AG09309 (cell line): ENCODE data around the gene PDXP.
A peak's percentile ranks its signal among the peaks of the same experiment; 100 is the strongest.
"Not testable (repeated sequence)": the region's sequence is repeated elsewhere in the genome, so short reads cannot be mapped to it uniquely, and the experiment has no call there.

ENCODE experiments used
- DNase-seq: peaks from one replicate; pipeline ENCODE4 v3.0.0-alpha.2; 2010; ENCODE audit warnings: low read depth
- H3K4me3 ChIP-seq: 2 replicates; pipeline ENCODE4 v1.5.1; 2011; ENCODE audit warnings: mild to moderate bottlenecking, low read depth, low read length, moderate library complexity; ENCODE audit not compliant: control insufficient read depth
- CTCF ChIP-seq: IDR thresholded peaks from 2 replicates; pipeline ENCODE4 v1.5.1; 2011; ENCODE audit warnings: mild to moderate bottlenecking, low read depth, low read length, inconsistent platforms; ENCODE audit not compliant: insufficient read depth, control insufficient read depth; ENCODE audit errors: missing control alignments

The PDXP gene

DNA sequence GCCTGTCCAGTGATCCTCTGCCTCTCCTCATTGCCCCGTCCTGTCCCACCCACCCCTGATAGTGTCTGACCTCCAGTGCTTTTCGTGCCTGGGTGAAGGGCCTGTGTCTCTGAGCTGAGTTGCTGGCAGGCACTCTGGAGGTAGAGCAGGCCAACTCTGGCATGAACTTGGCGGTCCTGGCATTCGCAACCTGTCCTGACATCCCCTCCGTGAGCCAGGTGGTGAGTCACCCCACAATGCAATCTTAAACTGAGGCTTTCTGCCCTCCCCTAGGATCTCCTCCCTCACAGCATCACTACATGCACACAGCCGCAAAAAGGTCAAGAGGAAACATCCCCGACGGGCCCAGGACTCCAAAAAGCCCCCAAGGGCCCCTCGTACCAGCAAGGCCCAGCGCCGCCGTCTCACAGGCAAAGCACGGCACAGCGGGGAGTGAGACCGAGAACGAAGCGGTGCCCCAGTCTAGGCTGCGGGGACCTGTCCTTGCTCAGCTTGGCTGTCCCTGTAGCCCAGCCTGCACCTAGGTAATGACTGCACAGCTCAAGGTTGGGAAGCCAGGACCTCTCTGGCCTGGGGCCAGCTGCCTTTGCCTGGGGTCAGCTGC, 32.5 kb downstream of the PDXP start:
- no peak for TF ChIP-seq CTCF
- no peak overlapping the region for H3K4me3 ChIP-seq
- DNase-seq = no peak

GRCh38 chr22:37692627-37693285, 34.2 kb downstream of the PDXP start:
- TF ChIP-seq CTCF = no peak
- DNase-seq = no peak
- no peak overlapping the region for H3K4me3 ChIP-seq

DNA sequence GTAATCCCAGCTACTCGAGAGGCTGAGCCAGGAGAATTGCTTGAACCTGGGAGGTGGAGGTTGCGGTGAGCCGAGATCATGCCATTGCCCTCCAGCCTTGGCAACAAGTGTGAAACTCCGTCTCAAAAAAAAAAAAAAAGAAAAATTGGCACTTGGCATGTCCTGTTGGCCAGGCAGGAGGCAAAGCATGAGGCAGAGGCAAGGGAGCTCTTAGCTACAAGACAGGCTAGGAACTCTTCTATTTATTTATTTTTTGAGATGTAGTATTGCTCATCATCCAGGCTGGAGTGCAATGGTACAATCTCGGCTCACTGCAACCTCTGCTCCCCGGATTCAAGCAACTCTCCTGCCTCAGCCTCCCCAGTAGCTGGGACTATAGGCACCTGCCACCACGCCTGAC, 35.6 kb downstream of the PDXP start:
- not testable (repeated sequence) for DNase-seq, H3K4me3 ChIP-seq

DNA sequence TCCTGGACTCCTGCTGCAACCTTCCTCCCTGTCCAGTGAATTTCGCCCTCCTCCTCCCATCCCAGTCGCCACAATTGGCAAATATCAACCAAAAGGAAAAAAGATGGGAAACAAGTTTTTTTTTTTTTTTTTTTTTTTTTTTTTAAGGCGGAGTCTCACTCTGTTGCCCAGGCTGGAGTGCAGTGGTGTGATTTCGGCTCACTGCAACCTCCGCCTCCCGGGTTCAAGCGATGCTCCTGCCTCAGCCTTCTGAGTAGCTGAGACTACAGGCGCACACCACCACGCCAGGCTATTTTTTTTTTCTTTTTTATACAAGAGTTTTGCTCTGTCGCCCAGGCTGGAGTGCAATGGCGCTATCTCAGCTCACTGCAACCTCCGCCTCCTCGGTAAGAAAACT, 37.7 kb downstream of the PDXP start:
- H3K4me3 ChIP-seq, DNase-seq: not testable (repeated sequence)

- peak; percentile 66 for DNase-seq
- peak within 1 kb of the TSS; percentile 16 for H3K4me3 ChIP-seq
- TF ChIP-seq CTCF = peak; percentile 60
These were observed 38.4 kb downstream of the PDXP start, which contains the start of gene TRIOBP for GRCh38 chr22:37696657-37697537. TSS of gene TRIOBP (plus strand) at chr22:37697048. CDS start at chr22:37701366, 4,318 bp downstream.

DNA sequence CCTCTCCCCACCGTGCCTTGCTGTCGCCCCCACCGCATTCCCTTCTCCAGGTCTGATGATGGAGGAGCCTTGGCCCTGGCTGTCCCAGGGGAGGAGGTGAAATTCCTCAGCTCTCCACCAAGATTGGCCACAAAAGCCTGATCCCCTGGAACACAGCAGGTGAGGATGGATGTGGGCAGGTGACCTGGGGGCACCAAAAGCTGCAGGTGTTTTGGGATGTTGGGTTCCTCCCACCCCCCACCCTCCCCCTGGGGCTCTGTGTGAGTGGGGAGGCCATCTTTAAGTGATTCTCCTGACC, 39.0 kb downstream of the PDXP start:
- H3K4me3 ChIP-seq = no peak overlapping the region
- TF ChIP-seq CTCF = no peak
- no peak for DNase-seq

- no peak for TF ChIP-seq CTCF
- no peak for DNase-seq
- H3K4me3 ChIP-seq = no peak overlapping the region
These were observed 42.7 kb downstream of the PDXP start for GRCh38 chr22:37701141-37701786.
